GM20000 (cell line): ENCODE measurements around the gene PLAGL2.

ENCODE experiments used
- DNase-seq: peaks from one replicate; pipeline ENCODE4 v3.0.0; 2012; ENCODE audit warnings: low spot score
- TF ChIP-seq, protein P1 (sequence below): IDR thresholded peaks from 2 replicates; pipeline ENCODE4 v1.5.1; 2012; ENCODE audit warnings: mild to moderate bottlenecking, control low read depth; ENCODE audit errors: extremely low read depth, missing control alignments

PLAGL2 gene

DNA sequence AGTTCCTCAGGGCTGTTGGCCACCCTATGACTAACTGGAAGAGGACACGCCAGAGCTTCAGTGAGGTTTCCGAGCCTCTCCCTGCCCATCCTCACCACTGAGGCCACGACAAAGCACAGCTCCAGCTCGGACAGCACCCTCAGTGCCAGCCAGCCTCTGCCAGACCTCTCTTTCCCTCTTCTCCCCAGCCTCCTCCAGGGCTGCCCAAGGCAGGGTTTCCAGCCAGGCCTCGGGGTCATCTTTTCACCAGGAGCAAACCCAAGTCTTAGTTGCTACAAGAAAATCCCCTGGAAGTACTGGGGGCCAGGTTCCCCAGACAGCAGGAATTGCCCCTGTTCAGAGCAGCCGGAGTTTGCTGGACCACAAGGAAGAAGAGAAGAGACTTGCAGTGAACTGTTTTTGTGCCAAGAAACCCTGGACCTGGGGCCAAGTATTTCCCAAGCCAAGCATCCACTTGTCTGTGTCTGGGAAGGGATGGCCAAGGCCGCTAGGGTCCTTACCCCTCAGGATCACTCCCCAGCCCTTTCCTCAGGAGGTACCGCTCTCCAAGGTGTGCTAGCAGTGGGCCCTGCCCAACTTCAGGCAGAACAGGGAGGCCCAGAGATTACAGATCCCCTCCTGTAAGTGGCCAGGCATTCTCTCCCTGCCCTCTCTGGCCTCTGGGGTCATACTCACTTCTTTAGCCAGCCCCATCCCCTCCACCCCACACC lies 41.6 kb downstream of the PLAGL2 start:
- TF ChIP-seq, protein P1, sequence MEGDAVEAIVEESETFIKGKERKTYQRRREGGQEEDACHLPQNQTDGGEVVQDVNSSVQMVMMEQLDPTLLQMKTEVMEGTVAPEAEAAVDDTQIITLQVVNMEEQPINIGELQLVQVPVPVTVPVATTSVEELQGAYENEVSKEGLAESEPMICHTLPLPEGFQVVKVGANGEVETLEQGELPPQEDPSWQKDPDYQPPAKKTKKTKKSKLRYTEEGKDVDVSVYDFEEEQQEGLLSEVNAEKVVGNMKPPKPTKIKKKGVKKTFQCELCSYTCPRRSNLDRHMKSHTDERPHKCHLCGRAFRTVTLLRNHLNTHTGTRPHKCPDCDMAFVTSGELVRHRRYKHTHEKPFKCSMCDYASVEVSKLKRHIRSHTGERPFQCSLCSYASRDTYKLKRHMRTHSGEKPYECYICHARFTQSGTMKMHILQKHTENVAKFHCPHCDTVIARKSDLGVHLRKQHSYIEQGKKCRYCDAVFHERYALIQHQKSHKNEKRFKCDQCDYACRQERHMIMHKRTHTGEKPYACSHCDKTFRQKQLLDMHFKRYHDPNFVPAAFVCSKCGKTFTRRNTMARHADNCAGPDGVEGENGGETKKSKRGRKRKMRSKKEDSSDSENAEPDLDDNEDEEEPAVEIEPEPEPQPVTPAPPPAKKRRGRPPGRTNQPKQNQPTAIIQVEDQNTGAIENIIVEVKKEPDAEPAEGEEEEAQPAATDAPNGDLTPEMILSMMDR: no peak
- no peak for DNase-seq

DNA sequence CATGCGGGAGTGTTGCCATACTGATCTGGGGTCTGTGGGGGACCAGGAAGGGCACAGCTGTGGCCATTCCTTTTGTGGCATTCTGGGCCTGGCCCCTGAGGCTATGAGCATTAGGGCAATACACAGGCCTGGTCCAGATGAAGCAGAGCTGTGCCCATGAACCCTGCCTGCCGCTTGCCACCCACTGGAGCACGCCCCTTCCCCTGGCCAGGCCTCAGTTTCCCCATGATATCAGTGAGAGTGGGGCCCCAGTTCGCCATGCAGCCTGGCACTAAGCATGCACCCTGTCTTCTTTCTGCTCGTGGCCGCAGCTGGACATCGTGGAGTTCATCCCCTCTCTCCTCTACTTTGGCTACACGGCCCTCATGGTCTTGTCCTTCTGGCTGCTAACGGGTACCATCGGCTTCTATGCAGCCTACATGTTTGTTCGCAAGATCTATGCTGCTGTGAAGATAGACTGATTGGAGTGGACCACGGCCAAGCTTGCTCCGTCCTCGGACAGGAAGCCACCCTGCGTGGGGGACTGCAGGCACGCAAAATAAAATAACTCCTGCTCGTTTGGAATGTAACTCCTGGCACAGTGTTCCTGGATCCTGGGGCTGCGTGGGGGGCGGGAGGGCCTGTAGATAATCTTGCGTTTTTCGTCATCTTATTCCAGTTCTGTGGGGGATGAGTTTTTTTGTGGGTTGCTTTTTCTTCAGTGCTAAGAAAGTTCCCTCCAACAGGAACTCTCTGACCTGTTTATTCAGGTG lies 42.4 kb downstream of the PLAGL2 start:
- TF ChIP-seq, protein P1: no peak
- no peak for DNase-seq

DNA sequence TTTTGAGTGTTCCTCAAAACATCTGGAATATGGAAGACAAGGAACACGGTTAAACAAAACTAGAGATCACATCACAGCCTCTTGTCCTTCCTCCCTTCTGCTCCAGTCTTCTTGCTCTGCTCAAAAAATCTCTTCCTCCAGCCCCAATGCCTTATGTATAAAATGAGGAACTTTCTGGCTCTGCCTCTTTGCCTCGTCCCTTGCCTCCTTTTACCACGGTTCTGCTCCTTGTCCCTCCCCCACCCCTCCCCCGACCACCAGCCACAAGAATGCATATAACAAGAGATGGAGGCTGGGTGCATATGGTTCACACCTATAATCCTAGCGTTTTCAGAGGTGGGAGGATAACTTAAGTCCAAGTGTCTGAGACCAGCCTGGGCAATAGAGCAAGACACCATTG lies 43.6 kb downstream of the PLAGL2 start:
- no peak for DNase-seq
- TF ChIP-seq, protein P1: no peak

DNA sequence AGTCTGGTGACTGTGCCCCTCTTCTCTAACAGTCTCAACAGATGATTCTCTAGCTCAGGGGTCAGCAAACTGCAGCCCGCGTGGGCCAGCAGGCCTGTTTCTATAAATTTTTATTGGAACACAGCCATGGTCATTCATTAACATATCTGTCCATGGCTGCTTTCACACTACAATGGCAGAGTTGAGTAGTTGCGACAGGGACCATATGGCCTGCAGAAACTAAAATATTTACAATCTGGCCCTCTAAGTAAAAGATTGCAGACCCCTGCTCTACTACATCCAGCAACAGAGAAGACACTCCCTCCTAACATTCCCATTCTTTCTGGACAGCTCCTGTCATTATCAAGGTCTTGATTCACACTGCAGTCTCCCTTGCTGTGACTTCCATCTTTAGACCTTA lies 45.2 kb downstream of the PLAGL2 start:
- DNase-seq: no peak
- TF ChIP-seq, protein P1: no peak

DNA sequence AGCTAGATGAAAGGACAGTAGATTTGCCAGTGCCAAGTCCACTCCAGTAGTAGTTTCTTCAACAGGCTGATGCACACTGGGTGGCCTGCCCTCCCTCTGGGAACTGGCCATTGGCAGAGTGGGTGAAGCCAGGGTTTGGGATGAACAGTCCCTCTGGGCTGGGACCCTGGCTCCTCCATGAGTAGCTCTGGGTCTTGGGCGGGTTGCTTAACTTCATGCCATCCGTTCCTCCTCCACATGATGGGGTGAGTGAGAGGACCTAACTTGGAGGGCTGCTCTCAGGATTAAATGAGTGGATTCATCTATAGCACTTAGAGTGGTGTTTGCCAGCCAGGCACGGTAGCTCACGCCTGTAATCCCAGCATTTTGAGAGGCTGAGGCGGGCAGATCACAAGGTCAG lies 47.2 kb downstream of the PLAGL2 start:
- DNase-seq: no peak
- TF ChIP-seq, protein P1: no peak

DNA sequence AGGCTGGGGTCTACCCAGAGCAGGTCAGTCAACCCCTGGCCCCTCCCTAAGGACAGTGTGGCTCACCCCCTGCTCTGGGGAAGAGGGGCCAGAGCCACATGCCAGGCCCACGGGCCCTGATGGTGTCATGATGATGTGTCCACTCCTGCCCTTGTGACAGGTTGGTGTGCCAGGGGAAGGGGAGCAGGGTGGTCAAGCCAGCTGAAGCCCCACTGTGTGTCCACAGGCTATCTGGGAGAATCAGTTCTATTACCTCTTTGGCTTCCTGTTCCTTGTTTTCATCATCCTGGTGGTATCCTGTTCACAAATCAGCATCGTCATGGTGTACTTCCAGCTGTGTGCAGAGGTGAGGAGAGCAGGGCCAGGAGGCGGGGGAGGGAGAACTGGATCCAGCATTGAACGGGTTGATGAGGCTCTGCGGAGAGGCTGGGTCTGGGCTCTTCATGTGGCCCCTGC lies 47.7 kb downstream of the PLAGL2 start:
- no peak for DNase-seq
- TF ChIP-seq, protein P1: no peak

DNA sequence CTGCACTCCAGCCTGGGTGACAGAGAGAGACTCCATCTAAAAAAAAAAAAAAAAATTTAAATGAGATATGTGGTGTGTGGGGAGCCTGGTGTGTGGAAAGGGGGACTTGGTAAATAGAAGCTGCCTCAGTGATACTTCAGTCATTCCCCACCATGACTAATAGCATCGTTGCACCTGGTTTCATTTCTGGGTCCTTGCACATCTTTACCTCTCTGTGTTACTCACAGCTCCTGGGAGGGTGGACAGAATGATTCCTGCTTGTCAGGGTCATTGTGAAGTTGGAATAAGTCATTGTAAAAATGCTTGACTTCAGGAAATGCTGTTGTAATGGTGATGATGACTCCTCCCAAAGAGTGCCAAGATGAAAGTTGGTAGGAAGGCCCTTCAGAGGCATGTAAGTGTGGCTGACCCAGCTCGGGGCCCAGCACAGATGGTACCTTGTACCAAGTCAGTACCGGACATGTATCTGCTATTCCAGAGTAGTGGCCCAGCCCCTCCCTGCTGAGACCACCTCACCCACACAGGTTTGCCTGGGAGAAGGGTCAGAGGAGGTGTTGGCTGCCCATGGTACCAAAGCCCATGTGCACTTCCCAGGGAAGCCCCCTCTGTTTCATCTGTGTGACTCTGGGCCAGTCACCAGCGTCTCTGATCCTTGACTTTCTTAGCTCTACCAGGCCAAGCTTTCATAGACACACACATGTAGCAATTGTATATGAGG lies 48.4 kb downstream of the PLAGL2 start:
- TF ChIP-seq, protein P1: no peak
- no peak for DNase-seq
